GM12864 (cell line): ENCODE measurements around the gene MAPRE2.

Source experiments
- DNase-seq: peaks from one replicate; pipeline ENCODE4 v3.0.0-alpha.2; 2011; ENCODE audit warnings: low read depth
- H3K4me3 ChIP-seq: 2 replicates; pipeline ENCODE4 v1.5.1; 2011; ENCODE audit warnings: mild to moderate bottlenecking, low read depth, low read length, control low read depth
- TF ChIP-seq, protein P1 (sequence below): IDR thresholded peaks from 2 replicates; pipeline ENCODE4 v1.5.1; 2011; ENCODE audit warnings: low read depth, mild to moderate bottlenecking, moderate library complexity, low read length, control low read depth, inconsistent platforms; ENCODE audit errors: missing control alignments

MAPRE2 gene

DNA sequence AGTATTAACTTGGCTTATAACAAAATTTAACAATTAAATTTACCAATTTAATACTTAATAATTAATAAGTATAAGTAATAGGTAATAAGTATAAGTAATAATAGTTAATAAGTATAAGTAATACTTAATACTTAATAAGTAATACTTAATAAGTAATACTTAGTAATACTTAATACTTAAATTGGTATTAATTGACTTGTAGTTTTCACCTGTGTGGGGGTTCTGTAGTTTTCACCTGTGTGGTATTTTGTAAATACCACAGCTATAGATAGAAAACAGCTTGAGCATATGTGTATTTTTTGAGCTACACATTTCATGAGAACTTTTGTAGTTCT, 55.4 kb downstream of the MAPRE2 start:
- TF ChIP-seq, protein P1, sequence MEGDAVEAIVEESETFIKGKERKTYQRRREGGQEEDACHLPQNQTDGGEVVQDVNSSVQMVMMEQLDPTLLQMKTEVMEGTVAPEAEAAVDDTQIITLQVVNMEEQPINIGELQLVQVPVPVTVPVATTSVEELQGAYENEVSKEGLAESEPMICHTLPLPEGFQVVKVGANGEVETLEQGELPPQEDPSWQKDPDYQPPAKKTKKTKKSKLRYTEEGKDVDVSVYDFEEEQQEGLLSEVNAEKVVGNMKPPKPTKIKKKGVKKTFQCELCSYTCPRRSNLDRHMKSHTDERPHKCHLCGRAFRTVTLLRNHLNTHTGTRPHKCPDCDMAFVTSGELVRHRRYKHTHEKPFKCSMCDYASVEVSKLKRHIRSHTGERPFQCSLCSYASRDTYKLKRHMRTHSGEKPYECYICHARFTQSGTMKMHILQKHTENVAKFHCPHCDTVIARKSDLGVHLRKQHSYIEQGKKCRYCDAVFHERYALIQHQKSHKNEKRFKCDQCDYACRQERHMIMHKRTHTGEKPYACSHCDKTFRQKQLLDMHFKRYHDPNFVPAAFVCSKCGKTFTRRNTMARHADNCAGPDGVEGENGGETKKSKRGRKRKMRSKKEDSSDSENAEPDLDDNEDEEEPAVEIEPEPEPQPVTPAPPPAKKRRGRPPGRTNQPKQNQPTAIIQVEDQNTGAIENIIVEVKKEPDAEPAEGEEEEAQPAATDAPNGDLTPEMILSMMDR, result no peak
- H3K4me3 ChIP-seq, result no peak overlapping the region
- no peak for DNase-seq

DNA sequence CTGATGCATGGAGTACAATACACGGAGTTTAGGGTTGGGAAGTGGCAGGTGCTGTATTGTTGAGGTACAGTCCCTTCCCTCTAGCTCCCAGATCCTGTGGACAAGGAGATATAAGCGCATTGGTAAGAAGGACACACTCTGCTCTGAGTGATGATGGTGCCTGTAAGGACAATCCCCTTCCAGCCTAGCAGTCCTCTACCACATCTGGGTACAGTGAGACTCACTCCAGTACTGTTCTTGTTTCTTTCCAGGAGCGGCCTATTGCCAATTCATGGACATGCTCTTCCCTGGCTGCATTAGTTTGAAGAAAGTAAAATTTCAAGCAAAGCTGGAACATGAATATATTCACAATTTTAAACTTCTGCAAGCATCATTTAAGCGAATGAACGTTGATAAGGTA, 56.0 kb downstream of the MAPRE2 start:
- H3K4me3 ChIP-seq, result no peak overlapping the region
- TF ChIP-seq, protein P1, result no peak
- DNase-seq, result no peak

DNA sequence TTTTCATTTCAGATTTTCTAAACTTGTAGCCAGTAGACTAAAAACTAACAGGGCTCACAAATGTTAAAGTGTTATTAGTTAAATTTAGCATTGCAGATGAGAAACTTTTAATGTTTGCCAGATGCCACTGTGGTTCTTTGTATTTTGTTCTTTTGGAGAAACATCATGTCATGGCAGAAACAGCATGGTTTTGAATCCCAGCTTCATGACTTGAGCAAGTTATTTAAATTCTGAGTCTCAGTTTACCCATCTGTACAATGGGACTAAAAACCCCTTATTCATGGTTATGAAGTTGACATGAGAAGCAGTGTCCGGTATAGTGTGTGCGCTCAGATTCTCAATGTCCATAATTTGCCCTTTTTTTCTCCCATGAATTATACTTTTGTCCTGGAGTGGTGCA, 56.5 kb downstream of the MAPRE2 start:
- no peak overlapping the region for H3K4me3 ChIP-seq
- DNase-seq, result no peak
- TF ChIP-seq, protein P1, result no peak

DNA sequence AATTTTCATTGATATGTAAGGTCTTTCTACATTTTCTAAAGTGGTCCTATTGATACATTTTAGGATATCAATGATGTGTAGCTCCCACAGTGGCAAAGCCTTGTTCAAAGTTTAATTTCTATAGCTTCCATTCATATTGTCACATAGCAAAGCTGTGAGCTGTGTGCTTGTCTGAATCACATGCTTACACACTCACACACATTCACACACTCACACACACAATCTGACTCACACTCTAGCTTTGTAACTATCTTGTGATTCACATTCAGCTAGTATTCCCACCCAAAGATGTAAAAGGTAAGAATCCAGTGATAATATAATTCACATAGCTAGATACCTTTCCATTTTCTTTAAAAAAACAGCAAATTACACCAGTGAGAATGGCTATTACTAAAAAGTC, 58.7 kb downstream of the MAPRE2 start:
- DNase-seq, result no peak
- TF ChIP-seq, protein P1, result no peak
- no peak overlapping the region for H3K4me3 ChIP-seq

DNA sequence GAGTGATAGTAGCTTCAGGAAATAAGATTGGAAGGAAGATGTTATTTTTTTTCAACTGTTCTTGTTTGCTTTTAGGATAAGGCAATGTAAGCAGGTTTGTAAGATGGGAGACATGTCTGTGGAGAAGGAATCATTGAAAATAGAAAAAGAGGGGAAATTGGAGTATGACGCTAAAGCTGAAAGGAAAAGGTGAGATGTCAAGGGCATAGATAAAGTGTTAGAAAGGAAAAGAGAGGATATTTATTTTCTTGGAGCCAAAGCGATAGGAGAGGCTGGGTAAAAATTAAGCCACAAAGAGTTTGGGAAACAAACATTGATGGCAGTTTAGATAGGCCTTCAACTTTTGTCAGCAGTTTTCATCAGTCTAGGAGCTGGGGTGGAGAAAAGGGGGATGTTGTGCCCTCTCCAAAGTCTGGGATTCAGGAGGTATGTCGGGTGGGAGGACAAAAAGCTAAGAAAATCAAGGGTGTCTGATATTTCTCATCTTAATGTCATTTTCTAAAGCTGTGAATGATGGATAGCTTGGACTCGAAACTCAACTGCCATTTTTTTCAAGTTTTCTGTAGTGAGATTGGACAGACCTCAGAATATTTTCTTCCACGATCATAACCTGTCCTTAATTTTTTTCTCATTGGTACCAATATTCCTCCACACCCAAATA, 63.3 kb downstream of the MAPRE2 start:
- no peak for DNase-seq
- H3K4me3 ChIP-seq, result no peak overlapping the region
- TF ChIP-seq, protein P1, result no peak

DNA sequence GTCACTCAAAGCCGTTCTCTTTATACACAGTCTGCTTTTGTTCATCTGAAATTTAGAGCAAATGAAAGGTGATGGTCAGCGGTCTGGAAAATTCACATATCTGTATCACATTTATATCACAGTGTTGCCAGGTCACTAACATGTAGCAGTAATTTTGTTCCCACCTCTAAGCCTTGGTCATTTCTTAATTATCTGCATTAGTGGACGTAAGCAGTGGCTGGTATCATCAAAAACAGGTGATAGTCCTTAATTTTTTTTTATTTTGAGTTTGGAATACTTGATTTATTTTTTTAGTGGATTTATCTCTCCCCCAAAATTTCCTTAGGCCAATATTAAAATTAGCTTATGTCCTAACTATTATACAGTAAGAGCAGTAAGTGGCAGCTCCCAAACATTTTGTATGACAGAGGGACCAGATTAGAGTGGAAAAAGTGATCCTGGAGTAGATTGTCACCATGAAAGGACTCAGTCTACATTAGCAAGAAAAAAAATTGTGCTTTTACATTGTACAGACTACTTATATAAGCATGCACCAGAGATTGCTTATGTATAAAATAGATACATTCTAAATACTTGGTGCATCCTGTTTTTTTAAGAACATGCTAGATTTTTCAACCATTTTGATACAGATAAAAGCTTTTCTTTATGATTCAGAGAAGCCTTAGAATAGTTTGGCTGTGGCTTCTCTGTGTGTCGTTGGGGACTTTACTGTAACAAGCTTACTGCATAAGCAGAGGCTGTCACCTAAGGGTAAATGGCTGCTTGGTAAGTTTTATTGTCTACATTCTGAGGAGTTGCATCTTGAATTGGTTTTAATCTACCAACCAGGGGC, 65.0 kb downstream of the MAPRE2 start:
- TF ChIP-seq, protein P1, result no peak
- H3K4me3 ChIP-seq, result no peak overlapping the region
- no peak for DNase-seq

DNA sequence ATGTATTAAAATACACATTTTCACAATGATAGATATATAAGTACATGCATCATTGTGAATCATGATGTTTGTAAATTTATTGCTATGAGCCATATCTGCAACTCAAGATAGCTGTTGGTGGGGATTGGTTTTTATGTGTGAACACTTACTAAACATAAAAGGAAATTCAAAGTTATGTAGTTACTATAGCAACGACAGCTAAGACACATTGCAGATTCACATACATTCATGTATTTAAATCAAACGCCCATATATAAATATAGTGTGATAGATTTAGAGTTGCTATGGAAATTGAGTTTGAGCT, 65.6 kb downstream of the MAPRE2 start:
- no peak for DNase-seq
- no peak overlapping the region for H3K4me3 ChIP-seq
- TF ChIP-seq, protein P1, result no peak
